Sigmoid colon (tissue), 7 donors: ENCODE measurements around the gene NDUFAF3. TPM values are rescaled to one million over a fixed set of nuclear protein-coding genes. Genes with fewer than 3 reads are reported as not detected.

Experiments used
- DNase-seq: peaks from one replicate; pipeline ENCODE4 v3.0.0-alpha.2; 2019
- H3K27ac ChIP-seq, 4 donors: fragments of 200-600 bp; sonication (generic); one replicate each; pipeline ENCODE4 v1.5.1; 2016 to 2019; ENCODE audit warnings: mild to moderate bottlenecking in 1 of 4
- H3K27me3 ChIP-seq, 3 donors: fragments of 200-600 bp; sonication (generic); one replicate each; pipeline ENCODE4 v1.5.1; 2019; ENCODE audit warnings: mild to moderate bottlenecking in 1 of 3
- H3K36me3 ChIP-seq, 4 donors: fragments of 200-600 bp; sonication (generic); one replicate each; pipeline ENCODE4 v1.5.1; 2016 to 2019
- H3K4me1 ChIP-seq, 4 donors: fragments of 200-600 bp; sonication (generic); one replicate each; pipeline ENCODE4 v1.5.1; 2017 to 2019
- H3K4me3 ChIP-seq, 4 donors: fragments of 200-600 bp; sonication (generic); one replicate each; pipeline ENCODE4 v1.5.1; 2017 to 2019; ENCODE audit warnings: mild to moderate bottlenecking in 2 of 4, moderate library complexity in 1 of 4
- H3K9me3 ChIP-seq, 4 donors: fragments of 200-600 bp in 3 of 4; sonication (generic) in 3 of 4; one replicate each; pipeline versions ENCODE4 v1.5.1 to v1.6.1; 2013 to 2019
- CTCF ChIP-seq, 4 experiments: fragments of 450-650 bp in 3 of 4; fragments of 200-600 bp in 1 of 4; IDR thresholded peaks; one replicate each; pipeline ENCODE4 v1.5.1; 2016 to 2019; ENCODE audit warnings: antibody characterized with exemption in 4 of 4, mild to moderate bottlenecking in 3 of 4, moderate library complexity in 2 of 4
- EP300 ChIP-seq, 4 donors: sonication (generic); formaldehyde crosslinking; IDR thresholded peaks; one replicate each; pipeline ENCODE4 v1.6.1; 2017; ENCODE audit warnings: antibody characterized with exemption in 4 of 4
- POLR2A ChIP-seq, 2 donors: fragments of 450-650 bp; IDR thresholded peaks; one replicate each; pipeline ENCODE4 v1.6.1; 2016; ENCODE audit warnings: antibody characterized with exemption in 2 of 2, mild to moderate bottlenecking in 2 of 2, moderate library complexity in 2 of 2
- POLR2AphosphoS5 ChIP-seq, 4 donors: sonication (generic); formaldehyde crosslinking; IDR thresholded peaks; one replicate each; pipeline ENCODE4 v1.6.1; 2017; ENCODE audit warnings: antibody characterized with exemption in 4 of 4
- WGBS, 2 donors: extraction: QIAGEN DNeasy Blood & Tissue Kit; methylation state at CpG; one replicate each; pipeline ENCODE4 v1.1.7; 2013; 5-methylcytosine and 5-hydroxymethylcytosine counted together
- intact Hi-C: fragments of 100-400 bp; cut with DNase I; formaldehyde crosslinking; loops from one replicate; pipeline ENCODE4 v1.15.1; 2023
- polyA plus RNA-seq, 3 donors: library from polyadenylated mRNA; stranded (reverse); fragments of 200-250 nt; gene quantifications; one replicate each; pipeline ENCODE4 v1.2.3, GENCODE V29; 2013
- total RNA-seq, 4 donors: library from RNA; depleted of rRNA; stranded (reverse); fragments of >200 nt; gene quantifications; one replicate each; pipeline ENCODE4 v1.1.0, GENCODE V29; 2016
- donor health status: healthy with polysubstance abuse.
- donor health status: Bipolar disorder and iron deficiency.
- donor health status: healthy.

NDUFAF3 gene
- total and polyA plus RNA-seq, 7 donors, result 62.8 to 116 (median 83.1) TPM

GRCh38 chr3:49005303-49005680, 16.6 kb upstream of the NDUFAF3 start:
- H3K9me3 ChIP-seq, result no peaks in the 10 kb centered on the region
- H3K27me3 ChIP-seq, result no peaks in the 10 kb centered on the region
- H3K36me3 ChIP-seq, result peaks cover 0 to 3% (median 0%) of the 10 kb centered on the region in 4 donors
- no peak overlapping the region for H3K4me3 ChIP-seq
- 99% methylated on average over 3 of the region's 3 CpGs for WGBS, 2 donors
- H3K4me1 ChIP-seq, result peaks cover 0 to 27% (median 18%) of the 10 kb centered on the region in 4 donors
- intact Hi-C loops, result no loop called here
- no peak overlapping the region for H3K27ac ChIP-seq
- no peak for DNase-seq
- TF ChIP-seq POLR2AphosphoS5 (IDR thresholded peaks at IDR 0.05), result no peak
- no peak for TF ChIP-seq CTCF (IDR thresholded peaks at IDR 0.05)
- TF ChIP-seq EP300 (IDR thresholded peaks at IDR 0.05), result no peak
- no peak for TF ChIP-seq POLR2A (IDR thresholded peaks at IDR 0.05)

GRCh38 chr3:49005998-49006397, 15.9 kb upstream of the NDUFAF3 start:
- H3K4me1 ChIP-seq, result peaks cover 0 to 27% (median 18%) of the 10 kb centered on the region in 4 donors
- peak; percentile 68 for DNase-seq
- H3K27me3 ChIP-seq, result no peaks in the 10 kb centered on the region
- no peaks in the 10 kb centered on the region for H3K9me3 ChIP-seq
- intact Hi-C loops, result loop anchor here (2.0 kb wide), 1 partner anchor 15 kb away; the partner anchor contains the start of gene P4HTM
- TF ChIP-seq CTCF (IDR thresholded peaks at IDR 0.05) (no peak), POLR2AphosphoS5 (IDR thresholded peaks at IDR 0.05) (no peak), POLR2A (IDR thresholded peaks at IDR 0.05) (no peak), EP300 (IDR thresholded peaks at IDR 0.05) (no peak)
- H3K4me3 ChIP-seq, result peak overlapping the region in 2 of 4 donors; percentile 70 to 88
- peak overlapping the region; percentile 87 to 99 (median 94) for H3K27ac ChIP-seq
- peaks cover 0 to 3% (median 0%) of the 10 kb centered on the region in 4 donors for H3K36me3 ChIP-seq
- WGBS, 2 donors, result 97 to 98% methylated on average over 5 of the region's 5 CpGs

- Histone ChIP-seq H3K27ac (peak overlapping the region; percentile 87 to 99 (median 94)), H3K36me3 (peaks cover 0 to 7% (median 0%) of the 10 kb centered on the region in 4 donors), H3K4me1 (peaks cover 0 to 27% (median 18%) of the 10 kb centered on the region in 4 donors), H3K27me3 (no peaks in the 10 kb centered on the region), H3K9me3 (no peaks in the 10 kb centered on the region), H3K4me3 (peak overlapping the region; percentile 55 to 88 (median 64))
- DNase-seq, result peak; percentile 85
- intact Hi-C loops, result loop anchor here (2.0 kb wide), 1 partner anchor 16 kb away; the partner anchor contains the start of gene P4HTM
- TF ChIP-seq EP300 (IDR thresholded peaks at IDR 0.05), result peak in 1 of 4 donors; percentile 22
- TF ChIP-seq CTCF (IDR thresholded peaks at IDR 0.05), result no peak
- TF ChIP-seq POLR2AphosphoS5 (IDR thresholded peaks at IDR 0.05), result peak in 1 of 4 donors; percentile 2
- 2% methylated on average over 32 of the region's 32 CpGs for WGBS, 2 donors
These were observed 15.4 kb upstream of the NDUFAF3 start for GRCh38 chr3:49006408-49007067.

- WGBS, 2 donors, result 0% methylated on average over 65 of the region's 65 CpGs
- Histone ChIP-seq H3K4me1 (peaks cover 0 to 34% (median 22%) of the 10 kb centered on the region in 4 donors), H3K27ac (peak within 1 kb of the TSS; percentile 87 to 99 (median 94)), H3K36me3 (peaks cover 0 to 14% (median under 1%) of the 10 kb centered on the region in 4 donors), H3K4me3 (peak within 1 kb of the TSS; percentile 55 to 88 (median 64)), H3K27me3 (no peaks in the 10 kb centered on the region), H3K9me3 (no peaks in the 10 kb centered on the region)
- TF ChIP-seq POLR2A (IDR thresholded peaks at IDR 0.05) (peak; percentile 60 to 64), EP300 (IDR thresholded peaks at IDR 0.05) (no peak), CTCF (IDR thresholded peaks at IDR 0.05) (peak; percentile 5 to 41 (median 34)), POLR2AphosphoS5 (IDR thresholded peaks at IDR 0.05) (peak; percentile 80 to 92 (median 84))
- DNase-seq, result peak; percentile 99
- intact Hi-C loops, result loop anchor here (2.0 kb wide), 1 partner anchor 16 kb away; the partner anchor contains the start of gene P4HTM
These were observed 14.7 kb upstream of the NDUFAF3 start, which contains the start of gene WDR6 for GRCh38 chr3:49007068-49007770. TSS of gene WDR6 (plus strand) at chr3:49007391. CDS start at chr3:49007432, 41 bp downstream.
